Nephron progenitor cell (in vitro differentiated cells): Measurements from ENCODE around the gene HMGXB3.

Source experiments
- DNase-seq: peaks from one replicate; pipeline ENCODE4 v3.0.0; 2021
- H3K27ac Mint-ChIP-seq: 2 replicates; pipeline ENCODE4 v1.8.0; 2021; ENCODE audit warnings: mild to moderate bottlenecking, moderate library complexity, mixed read lengths
- H3K27me3 Mint-ChIP-seq: 2 replicates; pipeline ENCODE4 v1.8.0; 2021; ENCODE audit warnings: mild to moderate bottlenecking, low read depth, mixed read lengths; ENCODE audit not compliant: poor library complexity
- H3K36me3 Mint-ChIP-seq: 2 replicates; pipeline ENCODE4 v1.8.0; 2021; ENCODE audit warnings: low read depth, mixed read lengths
- H3K4me1 Mint-ChIP-seq: 2 replicates; pipeline ENCODE4 v1.8.0; 2021; ENCODE audit warnings: mixed read lengths
- H3K4me3 Mint-ChIP-seq: 2 replicates; pipeline ENCODE4 v1.8.0; 2021; ENCODE audit warnings: mild to moderate bottlenecking, moderate library complexity, mixed read lengths
- H3K9me3 Mint-ChIP-seq: 2 replicates; pipeline ENCODE4 v1.8.0; 2021; ENCODE audit warnings: mild to moderate bottlenecking, moderate library complexity, mixed read lengths
- TF ChIP-seq, protein P1 (sequence below): fragments of 200-600 bp; sonication (generic); IDR thresholded peaks from 2 replicates; pipeline ENCODE4 v1.5.0; 2021; ENCODE audit warnings: antibody characterized with exemption

The HMGXB3 gene

GRCh38 chr5:149981206-149981605, 19.3 kb upstream of the HMGXB3 start:
- H3K27me3 Mint-ChIP-seq, result no peaks in the 10 kb centered on the region
- H3K27ac Mint-ChIP-seq, result peak overlapping the region; percentile 65
- DNase-seq, result no peak
- TF ChIP-seq, protein P1, sequence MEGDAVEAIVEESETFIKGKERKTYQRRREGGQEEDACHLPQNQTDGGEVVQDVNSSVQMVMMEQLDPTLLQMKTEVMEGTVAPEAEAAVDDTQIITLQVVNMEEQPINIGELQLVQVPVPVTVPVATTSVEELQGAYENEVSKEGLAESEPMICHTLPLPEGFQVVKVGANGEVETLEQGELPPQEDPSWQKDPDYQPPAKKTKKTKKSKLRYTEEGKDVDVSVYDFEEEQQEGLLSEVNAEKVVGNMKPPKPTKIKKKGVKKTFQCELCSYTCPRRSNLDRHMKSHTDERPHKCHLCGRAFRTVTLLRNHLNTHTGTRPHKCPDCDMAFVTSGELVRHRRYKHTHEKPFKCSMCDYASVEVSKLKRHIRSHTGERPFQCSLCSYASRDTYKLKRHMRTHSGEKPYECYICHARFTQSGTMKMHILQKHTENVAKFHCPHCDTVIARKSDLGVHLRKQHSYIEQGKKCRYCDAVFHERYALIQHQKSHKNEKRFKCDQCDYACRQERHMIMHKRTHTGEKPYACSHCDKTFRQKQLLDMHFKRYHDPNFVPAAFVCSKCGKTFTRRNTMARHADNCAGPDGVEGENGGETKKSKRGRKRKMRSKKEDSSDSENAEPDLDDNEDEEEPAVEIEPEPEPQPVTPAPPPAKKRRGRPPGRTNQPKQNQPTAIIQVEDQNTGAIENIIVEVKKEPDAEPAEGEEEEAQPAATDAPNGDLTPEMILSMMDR, result no peak
- H3K4me1 Mint-ChIP-seq, result peaks cover 19% of the 10 kb centered on the region
- H3K9me3 Mint-ChIP-seq, result no peaks in the 10 kb centered on the region
- no peak overlapping the region for H3K4me3 Mint-ChIP-seq
- H3K36me3 Mint-ChIP-seq, result peaks cover 28% of the 10 kb centered on the region

DNA sequence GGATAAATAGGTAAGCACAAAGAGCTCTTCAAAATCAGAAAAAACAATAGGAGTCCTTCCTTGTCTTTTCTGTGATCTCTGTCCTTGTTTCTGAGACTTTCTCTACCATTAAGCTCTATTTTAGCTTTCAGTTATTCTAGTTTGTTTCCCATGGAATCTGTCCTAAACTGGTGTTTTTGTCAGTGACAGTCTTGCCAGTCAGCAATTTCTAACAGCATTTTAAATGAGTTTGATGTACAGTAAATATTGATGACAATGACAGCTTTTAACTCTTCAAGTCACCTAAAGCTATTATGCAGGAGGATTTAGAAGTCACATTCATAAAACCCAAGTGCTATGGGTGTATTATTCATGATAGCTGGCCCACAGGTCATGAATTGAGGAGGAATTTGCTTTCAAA, 18.0 kb upstream of the HMGXB3 start:
- H3K4me1 Mint-ChIP-seq, result peaks cover 10% of the 10 kb centered on the region
- H3K36me3 Mint-ChIP-seq, result peaks cover 26% of the 10 kb centered on the region
- no peaks in the 10 kb centered on the region for H3K9me3 Mint-ChIP-seq
- DNase-seq, result no peak
- H3K27ac Mint-ChIP-seq, result no peak overlapping the region
- H3K4me3 Mint-ChIP-seq, result no peak overlapping the region
- no peaks in the 10 kb centered on the region for H3K27me3 Mint-ChIP-seq
- TF ChIP-seq, protein P1, result no peak

DNA sequence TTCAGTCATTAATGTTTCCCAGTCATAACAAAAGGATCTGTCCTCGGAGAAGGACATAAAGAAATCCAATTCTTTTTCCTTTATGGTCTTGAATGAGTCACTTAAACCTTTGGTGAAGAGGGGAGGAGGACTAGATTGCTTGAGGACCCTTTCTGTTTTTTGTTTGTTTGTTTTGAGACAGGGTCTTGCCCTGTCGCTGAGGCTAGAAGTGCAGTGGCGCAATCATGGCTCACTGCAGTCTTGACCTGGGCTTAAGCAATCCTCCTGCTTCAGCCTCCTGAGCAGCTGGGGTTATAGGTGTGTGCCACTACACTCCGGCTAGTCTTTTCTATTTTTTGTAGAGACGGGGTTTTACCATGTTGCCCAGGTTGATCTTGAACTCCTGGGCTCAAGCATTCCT, 12.4 kb upstream of the HMGXB3 start:
- DNase-seq, result no peak
- TF ChIP-seq, protein P1, result no peak
- no peaks in the 10 kb centered on the region for H3K36me3 Mint-ChIP-seq
- no peak overlapping the region for H3K4me3 Mint-ChIP-seq
- peaks cover 33% of the 10 kb centered on the region for H3K4me1 Mint-ChIP-seq
- H3K27me3 Mint-ChIP-seq, result no peaks in the 10 kb centered on the region
- H3K27ac Mint-ChIP-seq, result no peak overlapping the region
- no peaks in the 10 kb centered on the region for H3K9me3 Mint-ChIP-seq

DNA sequence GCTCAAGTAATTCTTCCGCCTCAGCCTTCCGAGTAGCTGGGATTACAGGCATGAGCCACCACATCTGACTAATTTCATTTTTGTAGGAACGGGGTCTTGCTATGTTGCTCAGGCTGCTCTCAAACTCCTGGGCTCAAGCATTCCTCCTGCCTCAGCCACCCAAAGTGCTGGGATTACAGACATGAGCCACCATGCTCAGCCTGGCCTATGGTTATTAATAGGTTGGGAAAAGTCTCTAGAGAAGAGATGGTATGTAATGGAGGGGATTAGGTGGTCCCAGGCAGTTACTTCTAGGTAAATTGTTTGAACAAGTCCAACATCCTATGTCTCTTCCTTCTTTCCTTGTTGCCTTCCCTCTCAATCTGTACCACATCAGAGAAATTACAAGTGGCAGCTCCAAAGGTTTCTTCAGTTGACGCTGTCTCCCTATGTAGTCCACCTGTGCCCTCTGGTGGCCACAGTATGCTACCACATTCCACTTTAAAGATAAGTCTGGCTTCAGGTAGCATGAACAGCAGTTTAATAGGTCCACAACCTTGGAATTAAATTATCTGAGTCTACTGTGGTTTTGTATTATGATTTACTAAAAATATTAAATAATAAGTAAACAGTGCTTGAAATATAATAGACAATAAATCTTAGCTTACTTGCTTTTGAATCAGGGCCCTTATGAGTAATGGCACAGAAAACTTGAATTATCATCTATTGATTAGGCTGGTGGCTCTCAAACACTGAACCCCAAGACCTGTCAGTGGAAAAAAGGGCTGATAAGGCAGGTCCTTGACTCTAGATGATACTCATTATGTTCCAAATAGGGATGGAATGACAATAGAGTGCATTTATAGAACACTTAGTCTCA, 9.8 kb upstream of the HMGXB3 start:
- no peak overlapping the region for H3K27ac Mint-ChIP-seq
- H3K36me3 Mint-ChIP-seq, result peaks cover 7% of the 10 kb centered on the region
- TF ChIP-seq, protein P1, result peak; percentile 98
- H3K27me3 Mint-ChIP-seq, result no peaks in the 10 kb centered on the region
- peaks cover 33% of the 10 kb centered on the region for H3K4me1 Mint-ChIP-seq
- H3K9me3 Mint-ChIP-seq, result no peaks in the 10 kb centered on the region
- H3K4me3 Mint-ChIP-seq, result no peak overlapping the region
- peak; percentile 75 for DNase-seq

- DNase-seq, result no peak
- Mint-ChIP-seq H3K9me3 (no peaks in the 10 kb centered on the region), H3K36me3 (peaks cover 13% of the 10 kb centered on the region), H3K27ac (no peak overlapping the region), H3K4me1 (peaks cover 28% of the 10 kb centered on the region), H3K4me3 (no peak overlapping the region), H3K27me3 (no peaks in the 10 kb centered on the region)
- TF ChIP-seq, protein P1, result no peak
These were observed 7.1 kb upstream of the HMGXB3 start for GRCh38 chr5:149993471-149993870.
